Gastrocnemius medialis (tissue), 4 donors: ENCODE measurements around the gene LRRC49.

Experiments used
- POLR2A ChIP-seq, 2 donors: fragments of 450-650 bp; IDR thresholded peaks; one replicate each; pipeline ENCODE4 v1.6.1; 2017; ENCODE audit warnings: antibody characterized with exemption in 2 of 2, mild to moderate bottlenecking in 2 of 2, moderate library complexity in 2 of 2
- TF ChIP-seq, protein P1 (sequence below), 5 experiments: fragments of 450-650 bp in 3 of 5; fragments of 200-600 bp in 2 of 5; sonication (generic) in 2 of 5; IDR thresholded peaks in 4 of 5; conservative IDR thresholded peaks in 1 of 5; 1 replicate in 4 of 5; 2 replicates in 1 of 5; pipeline ENCODE4 v1.5.1; 2016 to 2019; ENCODE audit warnings: antibody characterized with exemption in 5 of 5, mild to moderate bottlenecking in 3 of 5, moderate library complexity in 3 of 5

DNA sequence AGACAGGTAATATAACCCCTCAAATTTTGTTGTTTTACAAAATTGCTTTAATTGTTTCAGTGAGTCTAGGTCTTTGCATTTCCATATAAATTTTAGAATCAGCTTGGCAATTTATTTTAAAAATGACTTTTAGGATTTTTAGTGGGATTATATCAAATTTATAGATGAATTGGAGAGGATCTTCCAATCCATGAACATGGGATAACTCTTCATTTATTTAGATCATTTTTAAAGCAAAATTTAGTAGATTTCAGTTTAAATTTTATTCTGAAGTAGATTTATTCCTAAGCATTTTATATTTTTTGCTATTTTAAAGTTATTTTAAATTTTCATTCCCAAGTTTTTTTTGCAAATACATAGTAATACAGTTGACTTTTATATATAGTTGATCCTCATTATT lies 164.5 kb downstream of the LRRC49 start:
- TF ChIP-seq, protein P1, sequence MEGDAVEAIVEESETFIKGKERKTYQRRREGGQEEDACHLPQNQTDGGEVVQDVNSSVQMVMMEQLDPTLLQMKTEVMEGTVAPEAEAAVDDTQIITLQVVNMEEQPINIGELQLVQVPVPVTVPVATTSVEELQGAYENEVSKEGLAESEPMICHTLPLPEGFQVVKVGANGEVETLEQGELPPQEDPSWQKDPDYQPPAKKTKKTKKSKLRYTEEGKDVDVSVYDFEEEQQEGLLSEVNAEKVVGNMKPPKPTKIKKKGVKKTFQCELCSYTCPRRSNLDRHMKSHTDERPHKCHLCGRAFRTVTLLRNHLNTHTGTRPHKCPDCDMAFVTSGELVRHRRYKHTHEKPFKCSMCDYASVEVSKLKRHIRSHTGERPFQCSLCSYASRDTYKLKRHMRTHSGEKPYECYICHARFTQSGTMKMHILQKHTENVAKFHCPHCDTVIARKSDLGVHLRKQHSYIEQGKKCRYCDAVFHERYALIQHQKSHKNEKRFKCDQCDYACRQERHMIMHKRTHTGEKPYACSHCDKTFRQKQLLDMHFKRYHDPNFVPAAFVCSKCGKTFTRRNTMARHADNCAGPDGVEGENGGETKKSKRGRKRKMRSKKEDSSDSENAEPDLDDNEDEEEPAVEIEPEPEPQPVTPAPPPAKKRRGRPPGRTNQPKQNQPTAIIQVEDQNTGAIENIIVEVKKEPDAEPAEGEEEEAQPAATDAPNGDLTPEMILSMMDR (IDR thresholded peaks at IDR 0.05 in 4 of 5, conservative IDR thresholded peaks at IDR 0.05 in 1 of 5) = no peak
- TF ChIP-seq POLR2A (IDR thresholded peaks at IDR 0.05) = no peak
